GM20000 (cell line): ENCODE results near the gene MTMR4.

Experiments used
- DNase-seq: peaks from one replicate; pipeline ENCODE4 v3.0.0; 2012; ENCODE audit warnings: low spot score
- CTCF ChIP-seq: IDR thresholded peaks from 2 replicates; pipeline ENCODE4 v1.5.1; 2012; ENCODE audit warnings: mild to moderate bottlenecking, control low read depth; ENCODE audit errors: extremely low read depth, missing control alignments

The MTMR4 gene

GRCh38 chr17:58531661-58532554 is 17.5 kb upstream of the MTMR4 start:
- peak; percentile 85 for DNase-seq
- no peak for TF ChIP-seq CTCF

GRCh38 chr17:58531122-58531521 is 16.7 kb upstream of the MTMR4 start:
- no peak for TF ChIP-seq CTCF
- DNase-seq: no peak

GRCh38 chr17:58530655-58531054 is 16.2 kb upstream of the MTMR4 start:
- no peak for TF ChIP-seq CTCF
- DNase-seq: no peak

- DNase-seq: no peak
These were observed 14.8 kb upstream of the MTMR4 start for GRCh38 chr17:58529275-58529674.

GRCh38 chr17:58528443-58528842 is 14.0 kb upstream of the MTMR4 start:
- no peak for DNase-seq
- no peak for TF ChIP-seq CTCF

More at GRCh38 chr17:58529275-58529674, 14.8 kb upstream of the MTMR4 start:
- TF ChIP-seq CTCF: no peak

- TF ChIP-seq CTCF: no peak
- no peak for DNase-seq
These were observed 13.5 kb upstream of the MTMR4 start for GRCh38 chr17:58527949-58528348.

- DNase-seq: no peak
- no peak for TF ChIP-seq CTCF
These were observed 12.9 kb upstream of the MTMR4 start for GRCh38 chr17:58527306-58527705.
